Nephron (organoid): ENCODE results near the gene COG5.

Experiments
- H3K27ac Mint-ChIP-seq, 3 experiments: 2 replicates each; pipeline ENCODE4 v1.8.0; 2020; ENCODE audit warnings: mixed read lengths in 3 of 3, mild to moderate bottlenecking in 2 of 3, moderate library complexity in 1 of 3
- H3K27me3 Mint-ChIP-seq: 2 replicates; pipeline ENCODE4 v1.8.0; 2021; ENCODE audit warnings: low read depth, mild to moderate bottlenecking, moderate library complexity, mixed read lengths
- H3K36me3 Mint-ChIP-seq: 2 replicates; pipeline ENCODE4 v1.8.0; 2020; ENCODE audit warnings: low read depth, mixed read lengths
- H3K4me1 Mint-ChIP-seq: 2 replicates; pipeline ENCODE4 v1.8.0; 2020; ENCODE audit warnings: mixed read lengths
- H3K4me3 Mint-ChIP-seq, 3 experiments: 2 replicates each; pipeline ENCODE4 v1.8.0; 2020; ENCODE audit warnings: mild to moderate bottlenecking in 3 of 3, mixed read lengths in 3 of 3, moderate library complexity in 2 of 3
- H3K9me3 Mint-ChIP-seq: 2 replicates; pipeline ENCODE4 v1.8.0; 2020; ENCODE audit warnings: mixed read lengths
- TF ChIP-seq, protein P1 (sequence below), 3 experiments: fragments of 200-600 bp; sonication (generic); IDR thresholded peaks; one replicate each; pipeline ENCODE4 v1.5.0; 2021; ENCODE audit warnings: antibody characterized with exemption in 3 of 3; ENCODE audit not compliant: unreplicated experiment in 3 of 3

The COG5 gene

DNA sequence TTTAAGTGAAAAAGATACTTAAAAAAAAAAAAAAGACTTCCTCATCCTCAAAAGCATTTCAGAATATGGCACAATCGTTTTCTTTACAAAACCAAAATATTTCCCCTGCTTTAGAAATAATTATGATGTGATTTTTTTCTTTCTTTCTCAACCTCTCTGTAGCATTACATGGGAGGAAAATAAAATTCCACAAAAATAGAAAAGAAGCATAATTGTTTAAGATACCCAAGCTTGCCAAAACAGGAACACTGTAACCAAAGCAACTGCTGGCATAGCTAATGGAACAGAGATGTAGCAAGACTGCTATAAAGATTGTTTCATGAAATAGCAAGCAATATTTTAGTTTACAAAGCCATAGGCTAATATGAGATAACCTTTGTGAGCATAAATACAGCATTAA is 169.4 kb downstream of the COG5 start:
- peaks cover 6% of the 10 kb centered on the region for H3K36me3 Mint-ChIP-seq
- peaks cover 18% of the 10 kb centered on the region for H3K4me1 Mint-ChIP-seq
- H3K9me3 Mint-ChIP-seq: no peaks in the 10 kb centered on the region
- H3K27ac Mint-ChIP-seq: no peak overlapping the region
- TF ChIP-seq, protein P1, sequence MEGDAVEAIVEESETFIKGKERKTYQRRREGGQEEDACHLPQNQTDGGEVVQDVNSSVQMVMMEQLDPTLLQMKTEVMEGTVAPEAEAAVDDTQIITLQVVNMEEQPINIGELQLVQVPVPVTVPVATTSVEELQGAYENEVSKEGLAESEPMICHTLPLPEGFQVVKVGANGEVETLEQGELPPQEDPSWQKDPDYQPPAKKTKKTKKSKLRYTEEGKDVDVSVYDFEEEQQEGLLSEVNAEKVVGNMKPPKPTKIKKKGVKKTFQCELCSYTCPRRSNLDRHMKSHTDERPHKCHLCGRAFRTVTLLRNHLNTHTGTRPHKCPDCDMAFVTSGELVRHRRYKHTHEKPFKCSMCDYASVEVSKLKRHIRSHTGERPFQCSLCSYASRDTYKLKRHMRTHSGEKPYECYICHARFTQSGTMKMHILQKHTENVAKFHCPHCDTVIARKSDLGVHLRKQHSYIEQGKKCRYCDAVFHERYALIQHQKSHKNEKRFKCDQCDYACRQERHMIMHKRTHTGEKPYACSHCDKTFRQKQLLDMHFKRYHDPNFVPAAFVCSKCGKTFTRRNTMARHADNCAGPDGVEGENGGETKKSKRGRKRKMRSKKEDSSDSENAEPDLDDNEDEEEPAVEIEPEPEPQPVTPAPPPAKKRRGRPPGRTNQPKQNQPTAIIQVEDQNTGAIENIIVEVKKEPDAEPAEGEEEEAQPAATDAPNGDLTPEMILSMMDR (IDR thresholded peaks at IDR 0.05; ENCODE audit: unreplicated experiment in 3 of 3): no peak
- no peaks in the 10 kb centered on the region for H3K27me3 Mint-ChIP-seq
- no peak overlapping the region for H3K4me3 Mint-ChIP-seq

DNA sequence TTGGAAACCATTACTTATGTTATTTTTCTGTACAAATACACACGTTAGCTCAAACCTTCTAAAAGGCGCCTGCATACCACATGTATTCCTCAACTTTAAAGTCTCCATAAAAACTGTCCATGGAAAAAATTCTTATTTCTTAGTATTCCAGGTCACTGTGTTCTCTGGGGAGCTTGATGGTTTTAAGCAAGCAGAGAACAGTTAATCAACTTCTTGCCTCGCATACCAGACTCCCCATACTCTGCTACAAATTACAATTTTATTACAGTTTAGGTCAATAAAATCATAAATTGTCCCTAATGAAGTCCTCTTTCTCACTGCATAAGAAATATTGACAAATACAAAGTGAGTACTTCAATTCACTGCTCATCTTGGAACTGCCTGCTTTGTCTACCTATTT is 170.9 kb downstream of the COG5 start:
- no peaks in the 10 kb centered on the region for H3K36me3 Mint-ChIP-seq
- H3K4me3 Mint-ChIP-seq: no peak overlapping the region
- TF ChIP-seq, protein P1 (IDR thresholded peaks at IDR 0.05; ENCODE audit: unreplicated experiment in 3 of 3): no peak
- no peak overlapping the region for H3K27ac Mint-ChIP-seq
- no peaks in the 10 kb centered on the region for H3K9me3 Mint-ChIP-seq
- H3K4me1 Mint-ChIP-seq: peaks cover 21% of the 10 kb centered on the region
- no peaks in the 10 kb centered on the region for H3K27me3 Mint-ChIP-seq

DNA sequence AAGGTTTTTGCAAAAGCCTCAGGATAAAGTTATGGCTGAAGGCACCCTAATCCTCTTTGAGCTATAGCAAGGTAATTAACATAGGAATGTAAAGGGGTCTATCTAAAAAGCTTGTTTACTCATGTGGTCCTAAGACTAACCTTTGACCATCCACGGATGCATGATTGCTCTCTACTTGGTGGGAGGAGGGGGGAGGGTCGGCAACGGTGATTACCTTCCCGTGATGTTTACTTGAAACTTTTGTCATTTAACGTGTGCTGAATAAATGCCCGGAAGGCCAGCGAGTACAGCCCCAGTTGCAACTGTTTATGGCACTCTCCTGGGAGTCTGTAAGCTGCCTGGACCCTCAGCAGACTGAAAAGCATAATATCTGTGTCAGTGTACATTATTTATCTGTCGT is 172.8 kb downstream of the COG5 start:
- Mint-ChIP-seq H3K9me3 (no peaks in the 10 kb centered on the region), H3K4me1 (peaks cover 40% of the 10 kb centered on the region), H3K27ac (peak overlapping the region in 2 of 3 experiments; percentile 39 to 72), H3K4me3 (no peak overlapping the region), H3K36me3 (no peaks in the 10 kb centered on the region), H3K27me3 (no peaks in the 10 kb centered on the region)
- TF ChIP-seq, protein P1 (IDR thresholded peaks at IDR 0.05; ENCODE audit: unreplicated experiment in 3 of 3): no peak

DNA sequence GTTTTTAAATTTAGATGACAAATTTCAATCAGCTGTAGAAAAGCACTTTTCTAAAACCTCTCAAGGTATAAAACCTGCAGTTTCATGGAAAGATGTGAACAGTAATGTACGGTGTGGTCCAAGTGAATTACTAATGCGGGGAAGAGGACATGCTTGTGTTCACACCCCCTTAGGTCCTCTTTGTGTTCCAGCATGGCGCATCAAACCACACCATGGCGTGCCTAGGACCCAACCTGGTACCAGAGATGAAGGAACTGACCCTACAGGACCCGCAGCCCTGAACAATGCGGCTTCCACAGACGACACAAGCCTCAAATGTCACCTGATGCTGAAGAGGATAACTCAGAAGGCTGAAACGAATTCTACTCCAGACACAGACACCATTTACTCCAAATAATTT is 175.1 kb downstream of the COG5 start:
- Mint-ChIP-seq H3K4me1 (peaks cover 47% of the 10 kb centered on the region), H3K4me3 (no peak overlapping the region), H3K9me3 (no peaks in the 10 kb centered on the region), H3K27ac (peak overlapping the region in 1 of 3 experiments; percentile 93), H3K36me3 (peaks cover 3% of the 10 kb centered on the region), H3K27me3 (no peaks in the 10 kb centered on the region)
- TF ChIP-seq, protein P1 (IDR thresholded peaks at IDR 0.05; ENCODE audit: unreplicated experiment in 3 of 3): no peak

DNA sequence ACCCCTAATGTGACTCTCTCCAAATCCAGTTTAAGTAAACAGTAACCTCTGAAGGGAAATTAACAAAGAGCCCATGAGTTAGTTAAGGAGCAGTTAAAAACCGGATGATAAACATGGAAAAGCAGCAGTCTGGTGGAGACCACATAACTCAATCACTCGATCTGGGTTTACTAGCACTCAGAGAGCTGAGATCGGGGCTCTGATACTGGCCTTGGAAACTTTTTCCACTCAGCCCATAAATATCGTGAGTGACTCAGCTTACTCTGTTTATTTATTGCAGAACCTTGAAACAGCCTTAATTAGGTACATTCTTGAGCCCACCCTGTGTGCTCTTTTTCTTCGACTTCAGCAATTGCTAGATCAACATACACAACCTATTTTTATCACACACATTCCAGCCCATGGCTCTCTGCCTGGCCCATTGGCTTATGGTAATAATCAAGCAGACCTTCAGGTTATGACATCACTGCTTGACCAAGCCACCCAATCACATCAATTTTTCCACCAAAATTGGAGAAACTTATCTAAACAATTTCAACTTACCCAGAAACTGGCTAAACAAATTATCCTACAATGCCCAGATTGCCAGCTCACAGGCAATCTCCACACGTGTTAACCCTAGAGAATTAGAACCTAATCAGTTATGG is 176.0 kb downstream of the COG5 start:
- TF ChIP-seq, protein P1 (IDR thresholded peaks at IDR 0.05; ENCODE audit: unreplicated experiment in 3 of 3): no peak
- Mint-ChIP-seq H3K27me3 (no peaks in the 10 kb centered on the region), H3K4me3 (peak overlapping the region in 1 of 3 experiments; percentile 26), H3K9me3 (no peaks in the 10 kb centered on the region), H3K4me1 (peaks cover 43% of the 10 kb centered on the region), H3K27ac (peak overlapping the region; percentile 63 to 93 (median 75)), H3K36me3 (peaks cover 3% of the 10 kb centered on the region)

DNA sequence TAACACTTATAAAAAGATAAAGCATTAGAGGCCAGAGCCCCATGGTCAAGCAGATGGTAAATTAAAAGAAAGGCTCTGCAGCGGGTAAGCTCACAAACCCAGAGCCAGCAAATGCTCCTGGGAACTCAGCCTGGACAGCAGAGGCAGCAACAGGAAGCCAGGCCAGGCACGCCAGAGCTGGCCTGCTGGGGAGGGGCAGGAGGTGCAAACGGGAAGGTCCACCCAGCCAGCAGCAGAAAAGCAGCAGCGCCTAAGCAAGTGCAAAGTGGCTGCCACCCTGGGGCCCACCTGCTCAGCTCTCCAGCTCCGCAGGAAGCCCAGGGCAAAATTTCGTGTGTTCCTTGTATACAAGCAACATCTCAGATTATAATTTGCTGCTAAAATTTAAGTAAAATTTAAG is 176.6 kb downstream of the COG5 start:
- no peak overlapping the region for H3K4me3 Mint-ChIP-seq

More for the DNA sequence above, 176.6 kb downstream of the COG5 start:
- Mint-ChIP-seq H3K4me1 (peaks cover 43% of the 10 kb centered on the region), H3K36me3 (peaks cover 3% of the 10 kb centered on the region), H3K27me3 (no peaks in the 10 kb centered on the region), H3K27ac (peak overlapping the region; percentile 63 to 93 (median 75)), H3K9me3 (no peaks in the 10 kb centered on the region)
- TF ChIP-seq, protein P1 (IDR thresholded peaks at IDR 0.05; ENCODE audit: unreplicated experiment in 3 of 3): no peak
